IPS-18a (cell line): ENCODE results near the gene PLEKHO1.

Experiments
- H3K27ac ChIP-seq: one replicate; pipeline ENCODE4 v1.5.1; 2013; ENCODE audit warnings: low read length
- H3K27me3 ChIP-seq: one replicate; pipeline ENCODE4 v1.6.1; 2013; ENCODE audit warnings: mild to moderate bottlenecking, low read length; ENCODE audit not compliant: control insufficient read depth, insufficient read depth
- H3K36me3 ChIP-seq: one replicate; pipeline ENCODE4 v1.6.1; 2013; ENCODE audit warnings: low read depth, low read length; ENCODE audit not compliant: control insufficient read depth
- H3K4me1 ChIP-seq: one replicate; pipeline ENCODE4 v1.6.1; 2013; ENCODE audit warnings: low read depth, low read length; ENCODE audit not compliant: control insufficient read depth
- H3K4me3 ChIP-seq: one replicate; pipeline ENCODE4 v1.5.1; 2013; ENCODE audit warnings: low read length
- H3K9ac ChIP-seq: one replicate; pipeline ENCODE4 v1.6.1; 2013; ENCODE audit warnings: mild to moderate bottlenecking, low read length, moderate library complexity
- H3K9me3 ChIP-seq: one replicate; pipeline ENCODE4 v1.6.1; 2013; ENCODE audit warnings: low read depth, low read length; ENCODE audit not compliant: control insufficient read depth

The PLEKHO1 gene

DNA sequence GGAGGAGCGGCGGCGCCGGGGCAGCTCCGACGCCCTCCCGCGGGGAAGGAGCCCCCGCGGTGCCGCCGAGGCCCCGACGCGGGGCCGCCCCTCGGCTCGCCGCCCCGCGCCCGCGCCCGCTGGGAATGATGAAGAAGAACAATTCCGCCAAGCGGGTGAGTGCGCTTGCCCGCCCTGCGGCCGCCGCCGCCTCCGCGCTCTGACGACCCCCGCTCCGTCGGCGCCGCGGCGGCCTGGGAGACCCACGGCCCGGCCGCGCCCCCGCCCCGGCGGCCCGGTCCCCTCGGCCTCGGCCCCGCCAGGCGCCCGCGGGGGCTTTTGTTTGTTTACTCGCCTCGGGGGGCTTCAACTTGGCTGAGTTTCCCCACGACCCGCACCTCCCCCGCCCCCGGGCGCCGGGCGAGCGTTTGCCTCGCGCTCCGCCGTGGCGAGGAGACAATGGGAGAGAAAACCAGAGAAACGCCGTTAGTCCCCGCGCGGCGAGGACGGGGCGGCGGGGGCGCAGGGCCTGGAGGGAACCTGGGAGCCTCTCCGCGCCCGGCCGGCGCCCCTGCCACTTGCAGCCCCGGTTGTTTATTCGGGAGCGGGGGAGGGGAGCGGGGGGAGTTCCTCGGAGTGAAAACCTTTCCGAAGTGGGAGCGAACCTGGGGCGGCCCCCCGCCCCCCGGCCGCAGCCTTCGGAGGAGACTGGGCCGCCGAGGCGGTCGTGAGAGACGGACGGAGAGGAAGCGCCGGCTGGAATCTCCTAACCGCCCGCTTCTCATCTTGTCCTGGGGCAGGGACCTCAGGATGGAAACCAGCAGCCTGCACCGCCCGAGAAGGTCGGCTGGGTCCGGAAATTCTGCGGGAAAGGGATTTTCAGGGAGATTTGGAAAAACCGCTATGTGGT, 661 bp downstream of the PLEKHO1 start:
- peaks cover 12% of the 10 kb centered on the region for H3K4me1 ChIP-seq

DNA sequence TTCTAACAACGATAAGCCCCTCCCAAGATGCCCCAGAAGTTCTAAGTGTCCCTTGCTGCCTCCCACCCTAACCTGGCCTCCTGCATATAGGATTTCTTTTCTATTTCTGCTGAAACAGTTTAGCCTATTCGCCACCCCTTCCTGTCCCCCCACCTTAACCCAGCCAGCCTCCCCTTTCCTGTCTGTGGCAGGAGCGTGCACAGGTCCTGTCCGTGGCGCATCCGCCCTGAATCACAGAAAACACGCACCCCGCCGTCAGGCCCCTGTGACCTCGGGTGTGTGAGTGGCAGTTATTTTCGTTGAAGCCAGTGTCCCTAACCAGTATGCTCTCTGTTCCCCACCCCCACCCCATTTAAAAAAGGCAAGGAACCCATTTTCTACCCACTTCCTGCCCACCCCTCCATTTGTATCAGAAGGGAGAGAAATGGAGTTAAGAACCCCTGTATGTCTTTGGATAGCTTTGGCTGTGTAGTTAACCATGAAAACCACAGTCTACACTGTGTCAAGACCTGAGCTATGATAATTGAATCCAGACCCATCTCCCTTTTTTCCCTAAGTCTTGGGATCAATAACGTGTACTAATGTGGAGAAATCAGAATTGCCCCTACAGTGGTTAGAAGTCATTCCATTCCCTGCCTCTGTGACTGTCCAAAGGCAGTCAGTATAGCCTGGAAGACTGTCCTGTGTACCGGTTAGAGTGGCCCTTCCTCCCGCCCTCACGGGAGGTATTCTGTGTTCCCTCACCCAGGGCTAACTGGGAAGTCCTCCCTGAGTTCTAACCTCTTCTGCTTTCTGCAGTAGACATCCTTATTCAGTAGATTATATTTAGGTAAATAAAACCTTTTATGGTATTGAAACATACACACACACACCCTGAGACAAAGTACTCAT, 1.8 kb downstream of the PLEKHO1 start:
- peaks cover 12% of the 10 kb centered on the region for H3K4me1 ChIP-seq
- peaks cover 38% of the 10 kb centered on the region for H3K36me3 ChIP-seq
- H3K9ac ChIP-seq, result peak overlapping the region; percentile 82
- no peaks in the 10 kb centered on the region for H3K9me3 ChIP-seq
- no peak overlapping the region for H3K27ac ChIP-seq
- H3K27me3 ChIP-seq, result peaks cover 10% of the 10 kb centered on the region
- H3K4me3 ChIP-seq, result peak overlapping the region; percentile 88

More for the DNA sequence above, 661 bp downstream of the PLEKHO1 start:
- H3K36me3 ChIP-seq, result peaks cover 27% of the 10 kb centered on the region
- H3K27me3 ChIP-seq, result peaks cover 10% of the 10 kb centered on the region
- no peak overlapping the region for H3K27ac ChIP-seq
- peak overlapping the region; percentile 88 for H3K4me3 ChIP-seq
- peak overlapping the region; percentile 82 for H3K9ac ChIP-seq
- no peaks in the 10 kb centered on the region for H3K9me3 ChIP-seq

DNA sequence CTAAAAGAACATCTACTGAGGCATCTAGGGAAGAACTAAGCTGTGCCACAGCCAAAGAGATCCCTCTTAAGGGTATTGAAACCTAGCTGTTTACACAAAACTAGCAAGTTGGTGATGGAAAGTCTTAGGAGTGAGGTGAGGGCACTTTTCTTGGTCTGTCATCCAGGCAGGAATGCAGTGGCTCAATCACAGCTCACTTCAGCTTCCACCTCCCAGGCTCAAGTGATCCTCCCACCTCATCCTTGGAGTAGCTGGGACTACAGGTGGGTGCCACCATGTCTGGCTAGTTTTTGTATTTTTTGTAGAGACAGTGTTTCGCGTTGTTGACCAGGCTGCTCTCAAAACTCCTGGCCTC, 2.4 kb downstream of the PLEKHO1 start:
- no peak overlapping the region for H3K27ac ChIP-seq
- peaks cover 45% of the 10 kb centered on the region for H3K36me3 ChIP-seq
- H3K9ac ChIP-seq, result no peak overlapping the region

DNA sequence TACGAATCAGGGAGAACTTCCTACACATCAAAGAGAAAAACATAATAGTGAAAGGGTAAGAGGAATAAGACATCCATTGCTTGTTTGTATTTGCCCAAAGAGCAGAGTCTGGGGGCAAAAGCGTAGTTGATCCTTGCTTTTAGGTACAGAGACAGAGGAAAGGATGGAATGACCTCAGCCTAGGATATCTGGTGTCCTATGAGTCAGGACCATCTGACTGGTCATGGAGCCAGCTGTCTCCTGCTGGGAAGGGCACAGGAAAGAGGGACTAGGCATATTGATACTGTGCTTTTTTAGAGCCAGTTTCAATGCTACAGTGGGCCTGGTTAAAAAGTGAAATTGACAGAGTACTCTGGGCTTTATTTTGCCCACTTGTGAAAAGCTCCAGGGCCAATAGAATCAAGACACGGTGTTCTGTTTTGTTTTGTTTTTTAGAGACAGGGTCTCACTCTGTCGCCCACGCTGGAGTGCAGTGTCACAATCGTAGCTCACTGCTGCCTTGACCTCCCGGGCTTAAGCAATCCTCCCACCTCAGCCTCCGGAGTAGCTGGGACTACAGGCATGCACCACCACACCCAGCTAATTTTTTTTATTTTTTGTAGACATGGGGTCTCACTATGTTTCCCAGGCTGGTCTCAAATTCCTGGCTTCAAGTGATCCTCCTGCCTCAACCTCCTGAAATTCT, 3.2 kb downstream of the PLEKHO1 start:
- Histone ChIP-seq H3K27me3 (peaks cover 10% of the 10 kb centered on the region), H3K4me1 (peaks cover 12% of the 10 kb centered on the region), H3K9ac (no peak overlapping the region), H3K27ac (no peak overlapping the region), H3K4me3 (no peak overlapping the region), H3K9me3 (no peaks in the 10 kb centered on the region), H3K36me3 (peaks cover 52% of the 10 kb centered on the region)

More for the DNA sequence above, 2.4 kb downstream of the PLEKHO1 start:
- Histone ChIP-seq H3K4me3 (peak overlapping the region; percentile 88), H3K27me3 (peaks cover 10% of the 10 kb centered on the region), H3K4me1 (peaks cover 12% of the 10 kb centered on the region), H3K9me3 (no peaks in the 10 kb centered on the region)

DNA sequence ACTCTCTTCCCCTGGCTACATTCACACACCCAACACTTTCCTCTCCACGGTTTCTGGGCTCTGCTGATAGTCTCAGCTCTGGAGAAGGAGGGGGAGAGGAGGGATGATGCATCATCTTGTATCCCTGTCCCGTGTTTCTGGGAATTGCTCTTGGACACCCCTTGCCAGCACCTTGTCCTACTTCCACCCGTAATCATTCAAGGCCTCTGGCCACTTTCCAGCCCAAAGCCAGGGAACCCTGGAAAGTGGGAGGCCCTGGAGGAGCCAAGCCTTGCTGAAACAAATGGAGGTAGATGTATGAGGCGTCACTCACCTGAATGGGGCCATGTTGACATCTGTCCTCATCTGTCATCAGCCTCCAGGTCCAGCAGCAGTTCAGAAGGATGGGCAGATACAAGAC, 4.4 kb downstream of the PLEKHO1 start:
- no peak overlapping the region for H3K27ac ChIP-seq
- peaks cover 9% of the 10 kb centered on the region for H3K4me1 ChIP-seq
- no peak overlapping the region for H3K9ac ChIP-seq
- no peaks in the 10 kb centered on the region for H3K9me3 ChIP-seq
- H3K27me3 ChIP-seq, result peaks cover 2% of the 10 kb centered on the region
- H3K36me3 ChIP-seq, result peaks cover 62% of the 10 kb centered on the region
- H3K4me3 ChIP-seq, result no peak overlapping the region

DNA sequence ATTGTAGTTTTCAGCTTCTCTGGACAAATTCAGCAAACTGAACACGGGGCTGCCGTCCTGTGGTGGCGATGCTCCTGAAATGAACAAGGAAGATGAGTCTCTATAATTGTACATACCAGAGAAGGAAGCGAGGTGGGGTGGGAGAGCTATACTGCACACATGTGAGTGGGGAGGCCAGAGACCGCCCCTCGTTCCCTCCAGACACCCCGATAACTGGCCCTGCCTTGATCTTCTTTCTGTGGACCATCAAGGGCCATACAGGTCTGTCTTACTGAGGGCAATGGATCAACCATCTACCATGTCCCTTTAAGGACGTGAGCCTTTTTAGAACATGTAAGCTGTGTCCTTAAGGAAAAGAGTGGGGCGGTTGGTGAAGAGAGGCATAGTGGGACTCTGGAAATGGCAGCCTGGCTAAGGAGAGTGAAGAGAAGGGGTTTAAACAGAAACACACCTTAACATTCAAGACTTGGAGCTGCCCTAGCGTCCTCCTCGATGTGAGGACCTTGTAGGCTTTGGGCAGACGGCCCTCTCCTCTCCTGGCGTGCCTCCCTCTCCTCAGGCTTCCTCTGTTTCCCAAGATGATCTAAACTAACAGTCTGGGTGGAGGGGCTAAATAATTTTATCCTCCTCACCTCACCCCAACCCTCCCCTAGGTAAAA, 5.8 kb downstream of the PLEKHO1 start:
- Histone ChIP-seq H3K36me3 (peaks cover 72% of the 10 kb centered on the region), H3K9me3 (no peaks in the 10 kb centered on the region), H3K27ac (no peak overlapping the region)

DNA sequence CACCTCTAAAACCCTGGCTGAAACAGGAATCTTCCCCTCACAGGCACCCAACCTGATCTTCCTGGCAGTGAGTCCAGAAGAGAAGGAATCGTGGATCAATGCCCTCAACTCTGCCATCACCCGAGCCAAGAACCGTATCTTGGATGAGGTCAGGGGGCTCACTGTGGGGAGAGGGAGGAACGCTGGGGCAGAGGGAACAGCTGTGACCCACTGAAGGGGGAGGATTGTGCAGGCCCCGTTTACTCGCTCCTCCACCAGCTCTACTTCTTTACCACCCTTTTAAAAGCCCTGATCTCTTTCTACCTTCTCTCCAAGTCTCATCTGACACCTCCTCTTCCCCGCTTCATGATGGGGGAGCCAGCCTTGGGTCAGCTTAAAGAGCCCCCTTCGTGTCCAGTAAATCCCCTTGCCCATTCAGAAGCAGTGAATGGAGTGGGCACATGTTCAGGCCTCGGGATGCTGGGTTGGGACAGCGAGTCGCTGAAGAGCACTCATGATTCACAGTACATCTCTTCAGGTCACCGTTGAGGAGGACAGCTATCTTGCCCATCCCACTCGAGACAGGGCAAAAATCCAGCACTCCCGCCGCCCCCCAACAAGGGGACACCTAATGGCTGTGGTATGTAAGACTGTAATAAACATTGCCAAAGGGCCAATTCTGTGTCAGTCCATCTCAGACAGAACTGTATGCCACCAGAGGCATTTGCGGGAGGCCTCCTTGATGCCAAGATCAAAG, 7.3 kb downstream of the PLEKHO1 start:
- Histone ChIP-seq H3K9ac (no peak overlapping the region), H3K27me3 (no peaks in the 10 kb centered on the region), H3K4me1 (peaks cover 17% of the 10 kb centered on the region), H3K36me3 (peaks cover 72% of the 10 kb centered on the region), H3K9me3 (no peaks in the 10 kb centered on the region), H3K27ac (no peak overlapping the region), H3K4me3 (no peak overlapping the region)

More for the DNA sequence above, 5.8 kb downstream of the PLEKHO1 start:
- peaks cover 9% of the 10 kb centered on the region for H3K4me1 ChIP-seq
- H3K4me3 ChIP-seq, result no peak overlapping the region
- no peaks in the 10 kb centered on the region for H3K27me3 ChIP-seq
- H3K9ac ChIP-seq, result no peak overlapping the region

DNA sequence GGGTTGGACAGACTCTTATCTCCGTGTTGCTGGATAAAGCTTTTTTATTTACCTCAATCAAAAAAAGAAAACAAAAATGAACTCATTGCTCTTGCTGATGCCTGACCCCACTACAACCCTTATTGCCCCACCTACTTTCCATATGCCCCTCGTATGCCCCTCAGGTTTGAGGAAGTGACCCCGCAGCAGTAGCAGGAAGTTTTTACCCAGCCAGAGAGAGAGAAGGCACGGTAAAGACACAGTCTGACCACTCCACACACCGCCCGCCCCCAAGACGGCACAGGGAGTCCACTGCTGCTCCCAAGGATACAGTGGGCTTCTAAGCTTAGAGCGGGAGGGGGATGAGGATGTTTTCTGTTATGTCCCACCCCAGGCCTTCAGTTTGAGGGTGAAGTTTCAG, 9.8 kb downstream of the PLEKHO1 start:
- H3K27me3 ChIP-seq, result no peaks in the 10 kb centered on the region
- H3K9ac ChIP-seq, result no peak overlapping the region
- peaks cover 35% of the 10 kb centered on the region for H3K4me1 ChIP-seq
- H3K27ac ChIP-seq, result no peak overlapping the region
- H3K4me3 ChIP-seq, result no peak overlapping the region
- no peaks in the 10 kb centered on the region for H3K9me3 ChIP-seq
- H3K36me3 ChIP-seq, result peaks cover 53% of the 10 kb centered on the region

DNA sequence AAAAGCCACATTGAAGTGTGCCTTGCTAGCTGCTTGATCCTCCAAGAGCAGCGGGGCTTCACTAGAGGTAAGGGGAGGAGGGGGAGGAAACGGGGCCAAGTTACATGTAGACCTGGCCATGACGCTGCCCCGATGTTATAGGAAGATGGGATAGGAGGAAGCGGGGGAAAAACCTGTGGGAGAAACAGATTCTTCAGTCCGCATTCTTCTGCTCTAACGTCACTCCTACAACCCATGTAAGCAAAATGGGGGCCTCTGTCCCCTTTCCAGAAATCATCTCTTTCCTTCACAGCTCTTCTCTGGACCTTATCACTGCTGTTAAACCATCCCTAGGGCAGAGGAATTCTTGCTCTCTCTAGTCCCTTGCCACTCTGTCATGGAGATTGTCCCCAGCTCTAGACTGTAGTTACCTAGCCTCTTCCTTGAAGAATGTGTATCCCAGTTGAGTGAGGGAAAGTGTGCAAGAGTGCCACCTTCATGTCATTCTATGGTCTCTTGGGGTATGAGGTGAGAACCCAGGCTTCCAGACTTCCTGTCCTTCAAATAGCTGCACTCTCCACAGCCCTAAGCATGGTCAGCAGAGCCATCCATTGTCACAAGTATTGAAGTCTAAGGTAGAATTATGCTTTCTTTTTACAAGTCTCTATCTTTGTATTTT, 11.4 kb downstream of the PLEKHO1 start:
- H3K9ac ChIP-seq, result no peak overlapping the region
- H3K9me3 ChIP-seq, result no peaks in the 10 kb centered on the region
- H3K4me3 ChIP-seq, result no peak overlapping the region
- peaks cover 35% of the 10 kb centered on the region for H3K4me1 ChIP-seq
- no peaks in the 10 kb centered on the region for H3K27me3 ChIP-seq
- H3K27ac ChIP-seq, result no peak overlapping the region
- peaks cover 38% of the 10 kb centered on the region for H3K36me3 ChIP-seq
